ENCODE results near the gene PMVK.
A peak's percentile ranks its signal among the peaks of the same experiment; 100 is the strongest.

PMVK gene

GRCh38 chr1:154958681-154959425 lies 22.3 kb upstream of the PMVK start:
- H3K4me3 ChIP-seq (ENCODE audit: low read depth, low read length), result no peak overlapping the region
- TF ChIP-seq CTCF (IDR thresholded peaks at IDR 0.05; ENCODE audit: low read depth, low read length) (no peak), POLR2A (IDR thresholded peaks at IDR 0.05; ENCODE audit: extremely low read depth, insufficient read length) (no peak), MYC (IDR thresholded peaks at IDR 0.05; ENCODE audit: low read depth, low read length) (no peak), MAX (IDR thresholded peaks at IDR 0.05; ENCODE audit: low read depth, low read length) (no peak)
- no peak for DNase-seq (ENCODE audit: low read depth)

GRCh38 chr1:154958036-154958435 lies 21.5 kb upstream of the PMVK start:
- DNase-seq (ENCODE audit: low read depth), result no peak
- no peak for TF ChIP-seq MYC (IDR thresholded peaks at IDR 0.05; ENCODE audit: low read depth, low read length)
- TF ChIP-seq POLR2A (IDR thresholded peaks at IDR 0.05; ENCODE audit: extremely low read depth, insufficient read length), result no peak
- no peak for TF ChIP-seq MAX (IDR thresholded peaks at IDR 0.05; ENCODE audit: low read depth, low read length)
- TF ChIP-seq CTCF (IDR thresholded peaks at IDR 0.05; ENCODE audit: low read depth, low read length), result no peak
- H3K4me3 ChIP-seq (ENCODE audit: low read depth, low read length), result no peak overlapping the region

- no peak overlapping the region for H3K4me3 ChIP-seq (ENCODE audit: low read depth, low read length)
- TF ChIP-seq CTCF (IDR thresholded peaks at IDR 0.05; ENCODE audit: low read depth, low read length), result no peak
- TF ChIP-seq MYC (IDR thresholded peaks at IDR 0.05; ENCODE audit: low read depth, low read length), result no peak
- TF ChIP-seq POLR2A (IDR thresholded peaks at IDR 0.05; ENCODE audit: extremely low read depth, insufficient read length), result no peak
- no peak for TF ChIP-seq MAX (IDR thresholded peaks at IDR 0.05; ENCODE audit: low read depth, low read length)
- no peak for DNase-seq (ENCODE audit: low read depth)
Observed at GRCh38 chr1:154957091-154957657, 20.7 kb upstream of the PMVK start.

GRCh38 chr1:154956544-154956941 lies 20.0 kb upstream of the PMVK start:
- TF ChIP-seq POLR2A (IDR thresholded peaks at IDR 0.05; ENCODE audit: extremely low read depth, insufficient read length) (no peak), MYC (IDR thresholded peaks at IDR 0.05; ENCODE audit: low read depth, low read length) (no peak), CTCF (IDR thresholded peaks at IDR 0.05; ENCODE audit: low read depth, low read length) (no peak), MAX (IDR thresholded peaks at IDR 0.05; ENCODE audit: low read depth, low read length) (no peak)
- peak overlapping the region; percentile 79 for H3K4me3 ChIP-seq (ENCODE audit: low read depth, low read length)
- DNase-seq (ENCODE audit: low read depth), result no peak

- peak; percentile 48 for TF ChIP-seq CTCF (IDR thresholded peaks at IDR 0.05; ENCODE audit: low read depth, low read length)
- peak; percentile 47 for TF ChIP-seq POLR2A (IDR thresholded peaks at IDR 0.05; ENCODE audit: extremely low read depth, insufficient read length)
- TF ChIP-seq MYC (IDR thresholded peaks at IDR 0.05; ENCODE audit: low read depth, low read length), result no peak
- TF ChIP-seq MAX (IDR thresholded peaks at IDR 0.05; ENCODE audit: low read depth, low read length), result no peak; the same call in 1 of the 2 replicates
- H3K4me3 ChIP-seq (ENCODE audit: low read depth, low read length), result peak within 1 kb of the TSS; percentile 79
- peak; percentile 90 for DNase-seq (ENCODE audit: low read depth)
Observed at GRCh38 chr1:154955718-154956543, 19.4 kb upstream of the PMVK start, which contains the start of gene PBXIP1. PBXIP1 (minus strand) TSS chr1:154956099; CDS start chr1:154953721, 2,378 bp downstream.
